A673 (cell line): Measurements from ENCODE around the gene MTHFD1L. TPM values are rescaled to one million over a fixed set of nuclear protein-coding genes. Genes with fewer than 3 reads are reported as not detected.

Source experiments
- BruUV-seq: library from RNA; stranded (reverse); fragments of 400-500 nt; replicated peaks from 2 replicates; lab custom pipeline; 2021; lab: Mats Ljungman, UMichigan
- CTCF ChIA-PET: fragments of 300-600 bp; sonication (Branson Sonifier 250); formaldehyde crosslinking; loops from one replicate; lab custom pipeline; 2022; ENCODE audit warnings: antibody characterized with exemption; lab: Charles Lee
- POLR2A ChIA-PET: fragments of 300-600 bp; sonication (Branson Sonifier 250); formaldehyde crosslinking; loops from one replicate; lab custom pipeline; 2022; ENCODE audit warnings: antibody characterized with exemption; ENCODE audit not compliant: low non-redundant PET; lab: Charles Lee
- DNase-seq: peaks from one replicate; pipeline ENCODE4 v3.0.0-alpha.2; 2015; ENCODE audit warnings: low spot score
- H3K27ac ChIP-seq: fragments of 200-600 bp; sonication (generic); 2 replicates; pipeline ENCODE4 v1.5.1; 2016; ENCODE audit warnings: mixed run types, low read depth, mild to moderate bottlenecking, mixed read lengths, antibody characterized with exemption, low read length; ENCODE audit not compliant: poor library complexity, severe bottlenecking
- H3K27me3 ChIP-seq: fragments of 200-600 bp; sonication (generic); replicated peaks from 2 replicates; pipeline ENCODE4 v1.6.1; 2017; ENCODE audit warnings: mixed run types, low read depth, mild to moderate bottlenecking, mixed read lengths, antibody characterized with exemption, low read length; ENCODE audit not compliant: insufficient read depth, poor library complexity
- H3K36me3 ChIP-seq: fragments of 200-600 bp; sonication (generic); 2 replicates; pipeline ENCODE4 v1.6.1; 2016; ENCODE audit warnings: mixed run types, mild to moderate bottlenecking, mixed read lengths, antibody characterized with exemption, low read length; ENCODE audit not compliant: insufficient read depth, poor library complexity, severe bottlenecking
- H3K4me1 ChIP-seq: fragments of 200-600 bp; sonication (generic); 2 replicates; pipeline ENCODE4 v1.6.1; 2017; ENCODE audit warnings: mixed run types, mild to moderate bottlenecking, mixed read lengths, antibody characterized with exemption, low read length; ENCODE audit not compliant: insufficient read depth, poor library complexity, severe bottlenecking
- H3K4me3 ChIP-seq: fragments of 200-600 bp; sonication (generic); 2 replicates; pipeline ENCODE4 v1.5.1; 2016; ENCODE audit warnings: low read depth, mixed run types, mild to moderate bottlenecking, mixed read lengths, low read length; ENCODE audit not compliant: poor library complexity, severe bottlenecking
- H3K9me3 ChIP-seq: fragments of 200-600 bp; sonication (generic); 2 replicates; pipeline ENCODE4 v1.6.1; 2016; ENCODE audit warnings: mixed run types, low read depth, mild to moderate bottlenecking, mixed read lengths, antibody characterized with exemption, low read length; ENCODE audit not compliant: poor library complexity, severe bottlenecking
- EZH2 ChIP-seq: fragments of 200-600 bp; sonication (generic); IDR thresholded peaks from 2 replicates; pipeline ENCODE4 v1.6.1; 2017; ENCODE audit warnings: borderline replicate concordance, low read depth, mild to moderate bottlenecking, mixed read lengths, antibody characterized with exemption, low read length; ENCODE audit not compliant: poor library complexity, severe bottlenecking
- intact Hi-C: fragments of 100-400 bp; cut with micrococcal nuclease; formaldehyde crosslinking; loops from one replicate; pipeline ENCODE4 v1.10.0; 2022; ENCODE audit not compliant: unreplicated experiment
- total RNA-seq: library from RNA; stranded (reverse); gene quantifications from 2 replicates; pipeline ENCODE4 v1.2.3, GENCODE V29; 2021
- TF ChIP-seq, protein P1 (sequence below): fragments of 300-800, 200-600 bp; sonication (generic); conservative IDR thresholded peaks from 2 replicates; pipeline ENCODE4 v1.5.1; 2017; ENCODE audit warnings: low read depth, mild to moderate bottlenecking, antibody characterized with exemption, low read length, moderate library complexity, mixed read lengths

MTHFD1L gene
- total RNA-seq, 1 experiment from 2014 or later = 78.7 TPM

DNA sequence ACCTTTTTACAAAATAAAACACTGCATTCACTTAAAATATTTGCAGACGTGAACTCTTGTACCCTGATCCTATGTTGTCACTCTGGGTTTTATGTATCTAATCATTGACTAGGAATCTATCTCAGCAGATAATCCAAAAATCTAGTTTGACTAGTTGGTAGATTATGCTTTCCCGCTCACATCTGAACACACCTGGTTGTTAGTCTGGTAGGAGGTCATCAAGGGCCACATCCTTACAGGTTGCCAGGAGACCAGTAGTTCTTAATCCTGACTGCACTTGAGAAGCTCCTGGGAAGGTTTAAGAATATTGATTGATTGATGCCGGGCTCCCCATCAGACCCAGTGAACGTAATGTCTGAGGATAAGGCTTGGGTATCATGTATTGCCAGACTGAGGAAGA, 104.4 kb downstream of the MTHFD1L start:
- no TSS peak for BruUV-seq
- intact Hi-C loops = no loop called here
- Histone ChIP-seq H3K27me3 (no peaks in the 10 kb centered on the region), H3K9me3 (no peaks in the 10 kb centered on the region), H3K4me3 (no peak overlapping the region), H3K36me3 (peaks cover 24% of the 10 kb centered on the region), H3K4me1 (no peaks in the 10 kb centered on the region), H3K27ac (no peak overlapping the region)
- POLR2A ChIA-PET = no interaction called here
- DNase-seq = no peak
- CTCF ChIA-PET = no interaction called here
- TF ChIP-seq EZH2 = no peak
- TF ChIP-seq, protein P1, sequence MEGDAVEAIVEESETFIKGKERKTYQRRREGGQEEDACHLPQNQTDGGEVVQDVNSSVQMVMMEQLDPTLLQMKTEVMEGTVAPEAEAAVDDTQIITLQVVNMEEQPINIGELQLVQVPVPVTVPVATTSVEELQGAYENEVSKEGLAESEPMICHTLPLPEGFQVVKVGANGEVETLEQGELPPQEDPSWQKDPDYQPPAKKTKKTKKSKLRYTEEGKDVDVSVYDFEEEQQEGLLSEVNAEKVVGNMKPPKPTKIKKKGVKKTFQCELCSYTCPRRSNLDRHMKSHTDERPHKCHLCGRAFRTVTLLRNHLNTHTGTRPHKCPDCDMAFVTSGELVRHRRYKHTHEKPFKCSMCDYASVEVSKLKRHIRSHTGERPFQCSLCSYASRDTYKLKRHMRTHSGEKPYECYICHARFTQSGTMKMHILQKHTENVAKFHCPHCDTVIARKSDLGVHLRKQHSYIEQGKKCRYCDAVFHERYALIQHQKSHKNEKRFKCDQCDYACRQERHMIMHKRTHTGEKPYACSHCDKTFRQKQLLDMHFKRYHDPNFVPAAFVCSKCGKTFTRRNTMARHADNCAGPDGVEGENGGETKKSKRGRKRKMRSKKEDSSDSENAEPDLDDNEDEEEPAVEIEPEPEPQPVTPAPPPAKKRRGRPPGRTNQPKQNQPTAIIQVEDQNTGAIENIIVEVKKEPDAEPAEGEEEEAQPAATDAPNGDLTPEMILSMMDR = no peak

DNA sequence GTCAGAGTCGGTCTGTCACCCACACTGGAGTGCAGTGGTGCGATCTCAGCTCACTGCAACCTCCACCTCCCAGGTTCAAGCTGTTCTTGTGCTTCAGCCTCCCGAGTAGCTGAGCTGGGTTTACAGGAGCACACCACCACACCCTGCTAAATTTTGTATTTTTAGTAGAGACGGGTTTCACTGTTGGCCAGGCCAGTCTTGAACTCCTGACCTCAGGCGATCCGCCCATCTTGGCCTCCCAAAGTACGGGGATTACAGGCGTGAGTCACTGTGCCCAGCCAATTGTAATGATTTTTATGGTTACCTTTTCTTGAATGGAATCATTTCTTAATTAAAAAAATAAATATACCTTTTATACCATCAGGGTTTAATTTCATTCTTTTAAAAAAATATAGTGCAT, 105.7 kb downstream of the MTHFD1L start:
- no peaks in the 10 kb centered on the region for H3K9me3 ChIP-seq
- POLR2A ChIA-PET = no interaction called here
- H3K36me3 ChIP-seq = peaks cover 21% of the 10 kb centered on the region
- no peaks in the 10 kb centered on the region for H3K27me3 ChIP-seq
- intact Hi-C loops = no loop called here
- no peak overlapping the region for H3K4me3 ChIP-seq
- CTCF ChIA-PET = no interaction called here
- BruUV-seq = no TSS peak
- TF ChIP-seq, protein P1 = no peak
- TF ChIP-seq EZH2 = no peak
- H3K27ac ChIP-seq = no peak overlapping the region
- DNase-seq = no peak
- H3K4me1 ChIP-seq = no peaks in the 10 kb centered on the region

DNA sequence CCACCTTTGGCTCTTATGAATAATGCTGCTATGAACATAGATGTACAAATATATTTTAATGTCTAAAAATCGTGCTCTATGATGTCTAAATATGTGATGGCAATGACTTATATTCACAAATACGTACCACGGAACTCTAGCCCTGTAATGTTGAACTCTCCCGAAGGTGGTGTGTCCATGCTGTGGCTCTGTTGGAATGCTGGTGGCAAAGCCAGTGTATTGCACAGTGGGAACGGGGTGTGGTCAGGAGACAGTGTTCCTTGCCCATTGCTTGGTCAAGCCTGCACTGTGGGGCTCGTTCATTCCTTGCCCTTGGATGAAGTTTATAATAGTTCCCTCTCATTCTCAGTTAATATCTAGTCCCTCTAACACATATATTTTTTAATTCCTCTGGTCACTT, 109.6 kb downstream of the MTHFD1L start:
- ChIA-PET CTCF (no interaction called here), POLR2A (no interaction called here)
- intact Hi-C loops = no loop called here
- no peak for TF ChIP-seq EZH2
- TF ChIP-seq, protein P1 = no peak
- Histone ChIP-seq H3K4me3 (no peak overlapping the region), H3K9me3 (no peaks in the 10 kb centered on the region), H3K4me1 (no peaks in the 10 kb centered on the region), H3K27ac (no peak overlapping the region), H3K36me3 (peaks cover 13% of the 10 kb centered on the region), H3K27me3 (no peaks in the 10 kb centered on the region)
- BruUV-seq = no TSS peak
- DNase-seq = no peak
